ENCODE data around the gene RILP.

Gene RILP

GRCh38 chr17:1627982-1628855, 21.4 kb downstream of the RILP start, which contains the start of gene SLC43A2:
SLC43A2 (minus strand) TSS chr17:1628834; CDS start chr17:1627874, 960 bp downstream.
- peak; percentile 80 for DNase-seq

DNA sequence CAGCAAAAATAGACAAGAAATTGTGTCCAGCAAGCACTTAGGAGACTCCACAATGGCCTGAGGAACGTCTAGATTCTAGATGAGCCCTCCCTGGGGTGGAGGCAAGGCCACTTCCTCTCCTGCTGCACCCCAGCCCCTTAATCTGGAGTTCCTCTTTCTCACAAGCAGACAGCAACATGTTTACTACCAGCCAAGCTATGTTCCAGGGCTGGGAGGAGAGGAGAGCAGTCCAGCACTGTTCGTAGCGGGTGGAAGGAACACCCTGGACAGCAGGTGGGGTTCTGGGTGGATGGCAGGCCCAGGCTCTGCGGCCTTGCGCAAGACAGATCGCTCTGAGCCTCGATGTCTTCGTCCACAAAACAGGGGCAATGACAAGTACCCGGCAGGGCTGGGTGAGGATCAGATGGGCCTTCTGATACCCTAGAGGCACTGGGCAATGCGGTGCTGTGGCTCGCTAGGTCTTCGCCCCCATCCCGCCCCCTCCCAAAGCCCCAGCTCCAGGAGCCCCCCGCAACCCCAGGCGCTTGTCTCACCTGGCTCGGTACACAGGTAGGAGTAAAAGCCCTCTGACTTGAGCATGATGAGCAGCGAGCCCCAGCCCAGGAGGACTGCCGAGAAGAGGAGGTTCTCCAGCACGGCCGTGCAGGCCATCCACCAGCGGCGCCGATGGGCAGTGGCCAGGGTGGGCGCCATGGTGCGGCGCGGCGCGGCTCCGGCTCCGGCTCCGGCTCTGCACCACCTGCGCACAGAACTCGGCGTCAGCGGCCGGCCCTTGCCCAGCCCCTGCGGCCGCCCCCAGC, 22.3 kb downstream of the RILP start:
- no peak for DNase-seq

- DNase-seq: no peak
Observed at GRCh38 chr17:1626333-1626732, 23.3 kb downstream of the RILP start.

DNA sequence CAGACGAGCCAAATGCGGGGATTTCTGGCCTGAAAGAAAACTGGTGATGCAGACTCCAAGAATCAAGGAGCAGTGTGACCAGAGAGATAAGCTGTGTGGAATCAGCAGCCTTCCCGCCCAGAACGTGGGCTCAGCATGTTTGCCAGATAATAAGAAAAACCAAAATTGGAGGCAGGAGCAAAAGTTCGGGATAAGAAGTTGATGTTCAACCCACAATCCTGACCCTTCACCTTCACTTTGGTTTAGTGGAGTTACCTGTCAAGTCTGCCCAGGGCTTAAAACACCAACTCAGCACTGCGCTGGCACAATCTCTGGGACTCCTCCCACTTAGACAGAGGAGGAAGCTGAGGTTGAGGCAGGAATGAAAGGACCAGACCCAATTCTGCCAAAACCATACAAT, 24.1 kb downstream of the RILP start:
- no peak for DNase-seq

- DNase-seq: no peak
Observed at GRCh38 chr17:1625053-1625452, 24.6 kb downstream of the RILP start.

DNA sequence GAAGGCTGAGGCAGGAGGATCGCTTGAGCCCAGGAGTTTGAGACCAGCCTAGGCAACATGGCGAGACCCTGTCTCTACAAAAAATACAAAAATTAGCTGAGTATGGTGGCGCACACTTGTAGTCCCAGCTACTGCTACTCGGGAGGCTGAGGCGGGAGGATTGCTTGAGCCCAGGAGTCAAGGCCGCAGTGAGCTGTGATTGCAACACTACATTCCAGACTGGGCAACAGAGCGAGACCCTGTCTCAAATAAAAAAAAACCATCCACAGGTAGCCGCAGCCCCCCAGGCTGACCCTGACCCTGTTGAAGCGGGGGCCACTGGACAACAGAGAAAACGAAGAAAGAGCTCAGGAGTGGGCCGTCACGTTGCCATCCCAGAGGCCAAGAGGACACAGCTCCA, 25.0 kb downstream of the RILP start:
- no peak for DNase-seq

DNA sequence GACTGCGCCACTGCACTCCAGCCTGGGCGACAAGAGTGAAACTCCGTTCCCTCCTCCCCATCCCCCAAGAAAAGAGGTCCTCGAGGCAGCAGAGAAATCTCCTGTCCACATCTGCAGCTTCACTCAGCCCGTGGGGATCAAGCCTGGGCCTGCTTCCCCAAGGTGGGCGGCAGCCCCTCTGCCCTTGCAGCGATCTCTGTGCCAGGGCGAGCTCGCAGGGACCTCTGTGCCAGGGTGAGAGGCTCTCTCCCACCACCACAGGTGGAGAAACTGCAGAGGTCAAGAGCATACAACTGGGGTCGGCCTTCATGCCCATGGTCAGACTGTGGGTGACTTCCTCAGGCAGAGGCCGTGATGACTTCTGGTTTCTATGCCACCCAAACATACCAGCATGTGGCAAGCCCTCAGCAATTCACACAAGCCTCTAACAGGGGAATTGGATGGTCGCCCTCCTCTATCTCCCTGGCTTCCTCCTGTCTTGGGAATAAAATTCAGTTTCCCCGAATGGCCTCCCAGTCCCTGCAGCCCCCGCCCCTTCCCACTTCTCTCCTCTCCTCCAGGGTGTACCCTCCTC, 26.5 kb downstream of the RILP start:
- no peak for DNase-seq

- no peak for DNase-seq
Observed at GRCh38 chr17:1621273-1621954, 28.3 kb downstream of the RILP start.

DNA sequence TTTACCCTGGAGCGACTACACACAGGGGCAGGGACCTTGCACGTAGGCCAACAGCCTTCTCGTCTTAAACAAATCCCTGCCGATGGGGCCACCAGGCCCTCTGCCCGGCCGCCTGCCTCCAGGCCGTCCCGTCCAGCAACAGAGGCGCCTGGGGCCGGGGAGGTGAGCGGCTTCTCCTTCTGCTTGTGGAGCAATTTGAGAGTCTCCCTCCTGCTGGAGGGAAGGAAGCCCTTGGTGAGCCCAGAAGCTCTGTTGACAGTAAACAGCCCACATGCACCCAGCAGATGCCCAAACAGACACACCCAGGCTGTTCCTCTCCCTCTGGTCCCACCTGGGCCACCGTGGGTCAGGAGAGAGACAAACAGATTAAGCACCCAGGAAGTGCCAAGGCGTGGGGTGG, 29.2 kb downstream of the RILP start:
- DNase-seq: no peak

DNA sequence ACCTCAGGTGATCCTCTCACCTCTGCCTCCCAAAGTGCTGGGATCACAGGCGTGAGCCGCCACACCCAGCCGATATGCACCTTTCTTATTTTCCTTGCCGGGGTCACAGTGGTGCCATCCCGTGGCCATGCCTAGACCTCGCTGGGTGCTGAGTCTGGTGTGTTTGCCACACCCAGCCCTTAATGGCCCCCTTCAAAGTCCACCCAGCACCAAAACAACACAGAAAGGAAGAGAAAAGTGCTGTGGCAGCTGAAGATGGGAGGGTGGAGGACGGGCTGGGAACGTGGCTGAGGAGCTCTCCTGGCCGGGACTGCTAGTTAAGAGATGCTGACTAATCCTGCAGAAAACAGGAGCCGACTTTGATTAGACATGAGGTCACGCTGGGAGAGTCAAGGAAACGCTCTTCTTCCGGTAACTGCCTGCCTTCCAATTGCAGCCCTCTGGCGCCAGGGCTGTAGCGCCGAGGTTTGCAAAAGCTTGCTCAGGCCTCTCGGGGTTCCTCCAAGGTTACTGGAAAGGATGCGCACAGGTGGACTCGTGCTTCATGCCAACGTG, 32.0 kb downstream of the RILP start:
- DNase-seq: no peak

DNA sequence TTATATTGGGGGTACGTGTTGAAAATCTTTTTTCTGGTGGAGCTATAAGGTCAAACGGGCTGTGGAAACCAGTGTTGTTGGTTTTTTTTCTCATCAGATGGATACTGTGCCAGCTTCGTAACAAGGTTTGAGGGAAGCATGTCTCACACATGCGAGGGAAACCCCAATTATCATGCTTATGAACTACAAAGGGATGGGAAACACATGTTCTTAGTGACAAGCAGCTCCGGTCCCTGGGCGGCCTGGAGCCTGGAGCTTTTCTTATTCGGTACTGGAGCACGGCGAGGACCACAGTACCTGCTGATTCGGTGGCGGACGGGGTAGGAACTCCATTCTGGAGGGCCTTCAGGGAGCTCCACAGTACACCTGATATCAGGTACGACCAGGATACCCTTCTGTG, 33.6 kb downstream of the RILP start:
- no peak for DNase-seq

DNA sequence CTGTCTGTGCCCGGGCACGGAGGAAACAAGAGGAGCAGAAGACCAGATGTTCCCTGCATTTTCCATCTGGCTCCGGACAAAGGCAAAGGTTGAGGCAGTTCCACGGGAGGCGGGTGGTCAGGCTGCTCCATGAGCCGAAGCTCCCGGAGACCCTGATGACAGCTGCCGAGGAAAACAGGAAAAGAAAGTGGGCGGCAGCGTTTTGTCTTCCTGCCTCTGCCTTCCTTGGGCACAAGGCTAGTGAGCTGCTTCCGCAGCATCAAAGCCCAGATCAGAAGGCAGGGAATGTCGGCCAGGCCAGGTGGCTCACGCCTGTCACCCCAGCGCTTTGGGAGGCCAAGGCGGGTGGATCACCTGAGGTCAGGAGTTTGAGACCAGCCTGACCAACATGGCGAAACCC, 37.3 kb downstream of the RILP start:
- no peak for DNase-seq

DNA sequence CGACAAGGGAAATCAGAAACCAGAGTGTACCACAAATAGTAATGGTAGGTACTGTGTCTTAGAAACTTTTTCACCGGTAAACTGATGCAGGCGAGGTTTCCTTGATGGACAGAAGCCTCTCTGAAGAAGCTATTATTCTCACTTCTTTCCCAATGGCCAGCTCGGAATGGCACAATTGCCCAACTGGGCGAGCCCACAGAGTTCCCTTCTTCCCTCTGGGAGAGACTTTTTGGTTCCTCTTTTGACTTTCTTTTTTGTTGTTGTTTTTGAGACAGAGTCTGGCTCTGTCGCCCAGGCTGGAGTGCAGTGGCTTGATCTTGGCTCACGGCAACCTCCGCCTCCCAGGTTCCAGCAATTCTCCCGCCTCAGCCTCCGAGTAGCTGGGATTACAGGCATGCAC, 38.0 kb downstream of the RILP start:
- DNase-seq: no peak

- no peak for DNase-seq
Observed at GRCh38 chr17:1608676-1609075, 41.0 kb downstream of the RILP start.

- no peak for DNase-seq
Observed at GRCh38 chr17:1607971-1608320, 41.7 kb downstream of the RILP start.

DNA sequence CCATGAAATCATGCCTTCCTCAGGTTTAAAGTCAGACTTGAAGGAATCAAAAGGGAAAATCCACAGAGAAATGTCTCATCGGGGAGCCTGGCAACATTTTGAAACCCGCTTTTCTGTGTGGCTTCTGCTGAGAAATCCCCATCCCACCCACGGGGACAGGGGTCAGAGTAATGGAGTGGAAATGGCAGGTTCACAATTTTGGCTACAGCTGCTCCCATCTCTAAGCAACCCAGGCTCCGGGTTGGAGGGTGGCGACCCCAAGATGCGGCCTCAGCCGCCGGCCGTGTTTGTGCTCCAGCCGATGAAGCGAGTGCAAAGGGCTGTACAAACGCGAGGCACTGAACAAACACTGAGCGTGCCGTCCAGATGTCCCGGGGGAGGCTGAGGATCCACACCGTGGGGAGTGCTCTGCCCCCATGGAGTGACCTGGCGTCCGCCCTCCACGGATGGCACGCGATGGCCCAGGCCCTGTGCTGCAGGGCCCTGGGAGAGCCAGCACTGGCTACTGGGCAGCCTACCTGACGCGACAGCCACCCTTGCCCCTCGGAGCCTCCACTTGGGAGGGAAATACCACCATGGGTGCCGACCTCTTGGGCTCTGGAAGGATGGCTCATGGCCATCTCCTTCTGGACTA, 43.2 kb downstream of the RILP start:
- no peak for DNase-seq

DNA sequence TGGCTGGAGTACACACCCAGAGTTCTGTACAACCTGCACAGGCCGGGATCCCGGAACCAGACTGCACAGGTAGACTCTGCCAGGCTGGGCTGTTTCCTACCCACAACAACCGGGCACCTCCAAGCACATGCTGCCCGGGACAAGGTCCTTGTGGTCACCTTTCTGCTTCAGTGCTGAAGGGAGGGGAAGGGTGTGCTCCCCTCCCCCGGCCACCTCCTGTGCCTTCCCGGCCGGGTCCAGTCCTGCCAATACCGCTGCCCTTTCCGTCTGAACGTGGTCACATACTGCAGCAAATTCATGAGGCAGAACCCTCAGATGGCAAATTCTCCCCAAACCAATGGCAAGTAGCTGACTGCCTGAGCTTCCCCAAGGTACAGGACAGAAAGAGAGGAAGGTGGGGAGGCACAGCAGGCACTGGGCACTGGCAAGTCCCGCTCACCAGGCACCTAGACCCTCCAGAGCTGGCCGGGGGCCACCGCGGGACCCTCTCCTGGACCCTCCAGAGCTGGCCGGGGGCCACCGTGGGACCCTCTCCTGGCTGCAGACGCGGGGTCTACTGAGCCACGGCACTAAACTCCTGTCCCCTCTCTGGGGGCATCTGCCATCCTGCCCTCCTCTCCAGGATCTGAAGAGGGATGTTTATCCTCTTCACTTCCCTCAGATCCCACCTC, 43.9 kb downstream of the RILP start:
- DNase-seq: no peak

DNA sequence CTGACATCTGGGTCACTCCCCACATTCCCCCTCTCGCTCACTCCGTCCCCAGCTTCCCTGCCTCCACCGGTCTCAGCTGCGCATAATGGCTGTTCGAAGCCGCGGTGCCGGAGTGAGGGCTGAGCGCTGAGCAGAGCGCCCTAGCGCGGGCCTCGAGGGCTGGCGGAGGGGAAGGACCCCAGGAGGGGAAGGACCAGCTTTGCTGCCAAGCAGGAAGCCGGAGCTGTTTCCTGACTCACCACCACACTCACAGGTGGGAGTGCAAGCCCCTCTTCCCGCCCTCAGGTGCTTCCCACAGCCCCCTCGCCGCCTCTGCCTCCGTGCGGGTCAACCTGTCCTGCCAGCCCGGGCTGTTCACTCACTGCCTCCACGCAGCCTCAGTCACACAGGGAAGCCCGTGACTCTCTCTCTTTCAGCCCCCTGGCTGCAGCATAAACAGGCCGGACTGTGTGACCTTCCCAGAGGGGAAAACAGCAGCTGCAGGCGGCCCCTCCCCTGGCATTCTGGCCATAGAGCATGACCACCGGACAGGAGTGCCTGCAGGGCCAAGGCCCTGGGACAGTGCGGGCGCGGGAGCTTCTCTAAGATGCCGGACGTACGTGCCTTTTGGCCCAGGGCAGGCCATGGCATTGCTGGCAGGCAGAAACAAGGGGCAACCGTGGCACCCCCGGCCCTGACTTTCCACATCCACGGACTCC, 44.7 kb downstream of the RILP start:
- DNase-seq: no peak

- DNase-seq: no peak
Observed at GRCh38 chr17:1601571-1601970, 48.1 kb downstream of the RILP start.

- DNase-seq: no peak
Observed at GRCh38 chr17:1598399-1599095, 51.1 kb downstream of the RILP start.
